ENCODE results near the gene PSD2. TPM values are rescaled to one million over a fixed set of nuclear protein-coding genes. Genes with fewer than 3 reads are reported as not detected.

The PSD2 gene
- total and polyA plus RNA-seq, 2 experiments from 2014 or later, result 0.08 to 0.10 TPM

DNA sequence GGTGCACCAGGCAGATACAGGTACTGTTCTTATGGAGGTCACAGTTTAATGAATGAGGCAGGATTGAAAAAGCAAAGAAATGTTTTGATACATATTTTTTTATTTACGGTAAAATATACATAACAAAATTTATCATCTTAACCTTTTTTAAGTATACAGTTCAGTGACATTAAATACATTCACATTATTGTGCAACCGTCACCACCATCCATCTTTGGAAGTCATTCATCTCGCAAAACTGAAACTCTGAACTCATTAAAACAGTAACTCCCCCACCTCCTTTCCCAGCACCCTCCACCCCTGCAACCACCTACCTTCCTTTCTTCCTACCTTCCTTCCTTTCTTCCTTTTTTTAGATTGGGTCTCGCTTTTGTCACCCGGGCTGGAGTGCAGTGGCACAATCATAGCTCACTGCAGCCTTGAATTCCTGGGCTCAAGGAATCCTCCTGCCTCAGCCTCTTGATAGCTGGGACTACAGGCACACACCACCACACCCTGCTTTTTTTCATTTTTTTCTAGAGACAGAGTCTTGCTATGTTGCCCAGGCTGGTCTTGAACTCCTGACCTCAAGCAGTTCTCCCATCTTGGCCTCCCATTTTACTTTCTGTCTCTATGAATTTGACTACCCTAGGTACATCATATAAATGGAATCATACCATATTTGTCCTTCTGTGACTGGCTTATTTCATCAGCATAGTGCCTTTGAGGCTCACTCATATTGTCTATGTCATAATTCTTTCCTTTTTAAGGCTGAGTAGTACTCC, 22.5 kb upstream of the PSD2 start (continued):
- TF ChIP-seq, protein P1, sequence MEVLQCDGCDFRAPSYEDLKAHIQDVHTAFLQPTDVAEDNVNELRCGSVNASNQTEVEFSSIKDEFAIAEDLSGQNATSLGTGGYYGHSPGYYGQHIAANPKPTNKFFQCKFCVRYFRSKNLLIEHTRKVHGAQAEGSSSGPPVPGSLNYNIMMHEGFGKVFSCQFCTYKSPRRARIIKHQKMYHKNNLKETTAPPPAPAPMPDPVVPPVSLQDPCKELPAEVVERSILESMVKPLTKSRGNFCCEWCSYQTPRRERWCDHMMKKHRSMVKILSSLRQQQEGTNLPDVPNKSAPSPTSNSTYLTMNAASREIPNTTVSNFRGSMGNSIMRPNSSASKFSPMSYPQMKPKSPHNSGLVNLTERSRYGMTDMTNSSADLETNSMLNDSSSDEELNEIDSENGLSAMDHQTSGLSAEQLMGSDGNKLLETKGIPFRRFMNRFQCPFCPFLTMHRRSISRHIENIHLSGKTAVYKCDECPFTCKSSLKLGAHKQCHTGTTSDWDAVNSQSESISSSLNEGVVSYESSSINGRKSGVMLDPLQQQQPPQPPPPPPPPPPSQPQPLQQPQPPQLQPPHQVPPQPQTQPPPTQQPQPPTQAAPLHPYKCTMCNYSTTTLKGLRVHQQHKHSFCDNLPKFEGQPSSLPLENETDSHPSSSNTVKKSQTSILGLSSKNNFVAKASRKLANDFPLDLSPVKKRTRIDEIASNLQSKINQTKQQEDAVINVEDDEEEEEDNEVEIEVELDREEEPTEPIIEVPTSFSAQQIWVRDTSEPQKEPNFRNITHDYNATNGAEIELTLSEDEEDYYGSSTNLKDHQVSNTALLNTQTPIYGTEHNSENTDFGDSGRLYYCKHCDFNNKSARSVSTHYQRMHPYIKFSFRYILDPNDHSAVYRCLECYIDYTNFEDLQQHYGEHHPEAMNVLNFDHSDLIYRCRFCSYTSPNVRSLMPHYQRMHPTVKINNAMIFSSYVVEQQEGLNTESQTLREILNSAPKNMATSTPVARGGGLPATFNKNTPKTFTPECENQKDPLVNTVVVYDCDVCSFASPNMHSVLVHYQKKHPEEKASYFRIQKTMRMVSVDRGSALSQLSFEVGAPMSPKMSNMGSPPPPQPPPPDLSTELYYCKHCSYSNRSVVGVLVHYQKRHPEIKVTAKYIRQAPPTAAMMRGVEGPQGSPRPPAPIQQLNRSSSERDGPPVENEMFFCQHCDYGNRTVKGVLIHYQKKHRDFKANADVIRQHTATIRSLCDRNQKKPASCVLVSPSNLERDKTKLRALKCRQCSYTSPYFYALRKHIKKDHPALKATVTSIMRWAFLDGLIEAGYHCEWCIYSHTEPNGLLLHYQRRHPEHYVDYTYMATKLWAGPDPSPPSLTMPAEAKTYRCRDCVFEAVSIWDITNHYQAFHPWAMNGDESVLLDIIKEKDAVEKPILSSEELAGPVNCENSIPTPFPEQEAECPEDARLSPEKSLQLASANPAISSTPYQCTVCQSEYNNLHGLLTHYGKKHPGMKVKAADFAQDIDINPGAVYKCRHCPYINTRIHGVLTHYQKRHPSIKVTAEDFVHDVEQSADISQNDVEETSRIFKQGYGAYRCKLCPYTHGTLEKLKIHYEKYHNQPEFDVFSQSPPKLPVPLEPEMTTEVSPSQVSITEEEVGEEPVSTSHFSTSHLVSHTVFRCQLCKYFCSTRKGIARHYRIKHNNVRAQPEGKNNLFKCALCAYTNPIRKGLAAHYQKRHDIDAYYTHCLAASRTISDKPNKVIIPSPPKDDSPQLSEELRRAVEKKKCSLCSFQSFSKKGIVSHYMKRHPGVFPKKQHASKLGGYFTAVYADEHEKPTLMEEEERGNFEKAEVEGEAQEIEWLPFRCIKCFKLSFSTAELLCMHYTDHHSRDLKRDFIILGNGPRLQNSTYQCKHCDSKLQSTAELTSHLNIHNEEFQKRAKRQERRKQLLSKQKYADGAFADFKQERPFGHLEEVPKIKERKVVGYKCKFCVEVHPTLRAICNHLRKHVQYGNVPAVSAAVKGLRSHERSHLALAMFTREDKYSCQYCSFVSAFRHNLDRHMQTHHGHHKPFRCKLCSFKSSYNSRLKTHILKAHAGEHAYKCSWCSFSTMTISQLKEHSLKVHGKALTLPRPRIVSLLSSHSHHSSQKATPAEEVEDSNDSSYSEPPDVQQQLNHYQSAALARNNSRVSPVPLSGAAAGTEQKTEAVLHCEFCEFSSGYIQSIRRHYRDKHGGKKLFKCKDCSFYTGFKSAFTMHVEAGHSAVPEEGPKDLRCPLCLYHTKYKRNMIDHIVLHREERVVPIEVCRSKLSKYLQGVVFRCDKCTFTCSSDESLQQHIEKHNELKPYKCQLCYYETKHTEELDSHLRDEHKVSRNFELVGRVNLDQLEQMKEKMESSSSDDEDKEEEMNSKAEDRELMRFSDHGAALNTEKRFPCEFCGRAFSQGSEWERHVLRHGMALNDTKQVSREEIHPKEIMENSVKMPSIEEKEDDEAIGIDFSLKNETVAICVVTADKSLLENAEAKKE (CRISPR knock-in tag; IDR thresholded peaks at IDR 0.05), result no peak
- TF ChIP-seq CREB1 (CRISPR knock-in tag; IDR thresholded peaks at IDR 0.05; ENCODE audit: low read depth), result no peak

- ATAC-seq, result peak; percentile 96
- peaks cover 4% of the 10 kb centered on the region; the same call in 1 of the 2 replicates for H3K27me3 ChIP-seq (ENCODE audit: insufficient read depth)
- H3F3A ChIP-seq (replicated peaks; ENCODE audit: low read depth), result no peaks in the 10 kb centered on the region
- 0 out of 2 replicates have a peak, but pooled peaks cover 4% of the 10 kb centered on the region for H3K4me1 ChIP-seq (ENCODE audit: insufficient read depth)
- no peaks in the 10 kb centered on the region for H3K9me3 Mint-ChIP-seq
- no peaks in the 10 kb centered on the region for H3K36me3 ChIP-seq (ENCODE audit: insufficient read depth)
- DNase-seq (ENCODE audit: low spot score), result peak; percentile 95
- no peaks in the 10 kb centered on the region; the same call in 2 of the 3 replicates for H3K36me3 Mint-ChIP-seq (ENCODE audit: low read depth)
- peaks cover 5% of the 10 kb centered on the region for H3K4me1 Mint-ChIP-seq
- no peaks in the 10 kb centered on the region for H3K79me2 ChIP-seq (replicated peaks; ENCODE audit: insufficient read depth)
- no peak overlapping the region for H3K27ac ChIP-seq (ENCODE audit: low read depth)
- no peak overlapping the region; the same call in 1 of the 2 replicates for H3K27ac Mint-ChIP-seq
- H2AFZ ChIP-seq, result peak overlapping the region; percentile 94
- H3K4me2 ChIP-seq, result peak overlapping the region; percentile 57
- H3K4me3 ChIP-seq, result no peak overlapping the region
- H3K27me3 Mint-ChIP-seq (ENCODE audit: insufficient read depth, low read depth, poor library complexity), result peaks cover 23% of the 10 kb centered on the region
- H3K9me2 ChIP-seq (ENCODE audit: insufficient read depth), result no peaks in the 10 kb centered on the region
- no peaks in the 10 kb centered on the region for H4K20me1 ChIP-seq (replicated peaks; ENCODE audit: insufficient read depth)
- H3K4me3 Mint-ChIP-seq, result no peak overlapping the region
- TF ChIP-seq CTCF (conservative IDR thresholded peaks at IDR 0.05; ENCODE audit: low read depth in 2 of 2), result peak; percentile 91 to 93
- TF ChIP-seq JUNB (IDR thresholded peaks at IDR 0.05; ENCODE audit: unreplicated experiment), result no peak
These were observed 20.5 kb upstream of the PSD2 start for GRCh38 chr5:139774980-139775661.
